ENCODE measurements around the gene SSR3. TPM values are rescaled to one million over a fixed set of nuclear protein-coding genes. Genes with fewer than 3 reads are reported as not detected.

Gene SSR3
- total RNA-seq (2014; rRNA removed; shearing (Covaris generic)) = 61.2 and 63.3 TPM in 2 replicates
- total RNA-seq (2022) = 145 and 158 TPM in 2 replicates
- percentile 97 among the genes with signal in this experiment for Bru-seq, nascent RNA
- BruChase-seq, experiment 1, labeled RNA remaining after a 6-hour chase = percentile 98 among the genes with signal in this experiment
- percentile 98 among the genes with signal in this experiment for BruChase-seq, experiment 2, labeled RNA remaining after a 2-hour chase
- long read RNA-seq, transcript SSR3-201 (5 exons, 3,716 nt) = major isoform, 77 of 104 reads
- long read RNA-seq, partial matches to known transcripts = 3 of 104 reads
- long read RNA-seq, other reads (novel, unspliced or antisense) = 19 of 104 reads

GRCh38 chr3:156554842-156555687 lies at the start of gene SSR3:
Gene SSR3 (minus strand): TSS chr3:156555117. CDS start chr3:156555089, 28 bp downstream.
- Histone ChIP-seq H4K20me1 (ENCODE audit: insufficient read depth, low read length) (peaks cover 16% of the 10 kb centered on the region; the same call in 1 of the 2 replicates), H3K27ac (ENCODE audit: low read depth, low read length, poor library complexity, severe bottlenecking) (peak within 1 kb of the TSS; percentile 28), H3K9me3 (ENCODE audit: low read length) (no peaks in the 10 kb centered on the region), H3K9me2 (ENCODE audit: insufficient read depth, low read length) (no peaks in the 10 kb centered on the region), H3K4me2 (ENCODE audit: low read length) (peak within 1 kb of the TSS; percentile 93), H3K36me3 (ENCODE audit: insufficient read depth, low read length) (peaks cover 41% of the 10 kb centered on the region), H2AFZ (ENCODE audit: low read length) (peak within 1 kb of the TSS; percentile 97), H3K4me1 (ENCODE audit: insufficient read depth, low read length, poor library complexity, severe bottlenecking) (peaks cover 11% of the 10 kb centered on the region), H3K4me3 (ENCODE audit: low read depth, low read length, poor library complexity, severe bottlenecking) (peak within 1 kb of the TSS; percentile 96), H3K79me2 (ENCODE audit: insufficient read depth, low read depth, low read length) (peaks cover 46% of the 10 kb centered on the region)
- BruUV-seq (replicated peaks) = no TSS peak
- intact Hi-C loops (cut with micrococcal nuclease; ENCODE audit: unreplicated experiment) = loop anchor here (1.0 to 2.0 kb wide), 3 partner anchors 119 to 606 kb away; partner anchors contain the start of genes CCNL1 and TIPARP
- TF ChIP-seq EZH2phosphoT487 (IDR thresholded peaks at IDR 0.05; ENCODE audit: borderline replicate concordance, low read depth, low read length) = no peak
- no peak for TF ChIP-seq CTCF (conservative IDR thresholded peaks at IDR 0.05; ENCODE audit: low read length)
- CTCF ChIA-PET (ENCODE audit: unreplicated experiment) = interaction anchor here (1.3 kb wide), 1 partner anchor 118 kb away, joined by 7 read pairs; no protein-coding TSS in a partner anchor
- POLR2A ChIA-PET = interaction anchor here (0.6 to 2.8 kb wide), 26 partner anchors 8 to 701 kb away, joined by 3 to 23 read pairs (median 4); partner anchors contain the start of genes SLC33A1 and TIPARP
- peak; percentile 99 for DNase-seq (ENCODE audit: low spot score)

GRCh38 chr3:156604064-156604641 lies 49.2 kb upstream of the SSR3 start:
- Histone ChIP-seq H3K4me2 (ENCODE audit: low read length) (no peak overlapping the region), H3K4me3 (ENCODE audit: low read depth, low read length, poor library complexity, severe bottlenecking) (no peak overlapping the region), H3K79me2 (ENCODE audit: insufficient read depth, low read depth, low read length) (no peaks in the 10 kb centered on the region), H3K36me3 (ENCODE audit: insufficient read depth, low read length) (no peaks in the 10 kb centered on the region), H3K27ac (ENCODE audit: low read depth, low read length, poor library complexity, severe bottlenecking) (no peak overlapping the region), H3K4me1 (ENCODE audit: insufficient read depth, low read length, poor library complexity, severe bottlenecking) (no peaks in the 10 kb centered on the region), H3K9me3 (ENCODE audit: low read length) (no peaks in the 10 kb centered on the region), H4K20me1 (ENCODE audit: insufficient read depth, low read length) (no peaks in the 10 kb centered on the region), H3K9me2 (ENCODE audit: insufficient read depth, low read length) (no peaks in the 10 kb centered on the region), H2AFZ (ENCODE audit: low read length) (no peak overlapping the region)
- intact Hi-C loops (cut with micrococcal nuclease; ENCODE audit: unreplicated experiment) = no loop called here
- CTCF ChIA-PET (ENCODE audit: unreplicated experiment) = no interaction called here
- POLR2A ChIA-PET = interaction anchor here (0.9 kb wide), 1 partner anchor 8 kb away, joined by 4 read pairs; no protein-coding TSS in a partner anchor
- TF ChIP-seq EZH2phosphoT487 (IDR thresholded peaks at IDR 0.05; ENCODE audit: borderline replicate concordance, low read depth, low read length) (no peak), CTCF (conservative IDR thresholded peaks at IDR 0.05; ENCODE audit: low read length) (no peak)
- no TSS peak for BruUV-seq (replicated peaks)
- no peak for DNase-seq (ENCODE audit: low spot score)

Measured in OCI-LY7 (cell line).